AG04450 (cell line): ENCODE measurements around the gene IL16. TPM values are rescaled to one million over a fixed set of nuclear protein-coding genes. Genes with fewer than 3 reads are reported as not detected.

ENCODE experiments used
- CTCF ChIA-PET: fragments of 300-600, 350-600 bp; formaldehyde crosslinking; extraction: SDS; loops from one replicate; lab custom pipeline; 2022; ENCODE audit warnings: antibody characterized with exemption, inconsistent platforms; lab: Charles Lee
- POLR2A ChIA-PET: fragments of 350-600 bp; formaldehyde crosslinking; extraction: SDS; loops from one replicate; lab custom pipeline; 2021; ENCODE audit warnings: antibody characterized with exemption, inconsistent platforms; lab: Yijun Ruan, JAX
- DNase-seq: peaks from one replicate; pipeline ENCODE4 v3.0.0-alpha.2; 2011; ENCODE audit warnings: low read depth, low spot score
- H3K27ac ChIP-seq: one replicate; pipeline ENCODE4 v1.5.1; 2012; ENCODE audit warnings: low read depth, low read length, control low read depth
- H3K27me3 ChIP-seq: one replicate; pipeline ENCODE4 v1.6.0; 2012; ENCODE audit warnings: low read length; ENCODE audit not compliant: control insufficient read depth, insufficient read depth
- H3K4me3 ChIP-seq: 2 replicates; pipeline ENCODE4 v1.5.1; 2011; ENCODE audit warnings: mild to moderate bottlenecking, low read depth, low read length, control low read depth
- H3K9me3 ChIP-seq: 2 replicates; pipeline ENCODE4 v1.5.1; 2012; ENCODE audit warnings: low read length; ENCODE audit not compliant: control insufficient read depth, insufficient read depth
- polyA plus RNA-seq: library from polyadenylated mRNA; depleted of rRNA; stranded (reverse); fragments of >200 nt; gene quantifications from 2 replicates; pipeline ENCODE4 v1.2.3, GENCODE V29; 2011
- TF ChIP-seq, protein P1 (sequence below): IDR thresholded peaks from 2 replicates; pipeline ENCODE4 v1.5.1; 2011; ENCODE audit warnings: low read depth, low read length, control low read depth, inconsistent platforms

IL16 gene
- polyA plus RNA-seq, 1 experiment, result 3.8 TPM

GRCh38 chr15:81165535-81165934 is 31.1 kb upstream of the IL16 start:
- ChIA-PET POLR2A (interaction anchor here (1.3 to 2.1 kb wide), 2 partner anchors 17 to 24 kb away, joined by 4 to 14 read pairs; no protein-coding TSS in a partner anchor), CTCF (interaction anchor here (1.0 to 7.2 kb wide), 4 partner anchors 10 to 101 kb away, joined by 3 to 66 read pairs (median 12); no protein-coding TSS in a partner anchor)
- H3K27me3 ChIP-seq, result peaks cover 2% of the 10 kb centered on the region
- DNase-seq, result no peak
- no peaks in the 10 kb centered on the region for H3K9me3 ChIP-seq
- TF ChIP-seq, protein P1, sequence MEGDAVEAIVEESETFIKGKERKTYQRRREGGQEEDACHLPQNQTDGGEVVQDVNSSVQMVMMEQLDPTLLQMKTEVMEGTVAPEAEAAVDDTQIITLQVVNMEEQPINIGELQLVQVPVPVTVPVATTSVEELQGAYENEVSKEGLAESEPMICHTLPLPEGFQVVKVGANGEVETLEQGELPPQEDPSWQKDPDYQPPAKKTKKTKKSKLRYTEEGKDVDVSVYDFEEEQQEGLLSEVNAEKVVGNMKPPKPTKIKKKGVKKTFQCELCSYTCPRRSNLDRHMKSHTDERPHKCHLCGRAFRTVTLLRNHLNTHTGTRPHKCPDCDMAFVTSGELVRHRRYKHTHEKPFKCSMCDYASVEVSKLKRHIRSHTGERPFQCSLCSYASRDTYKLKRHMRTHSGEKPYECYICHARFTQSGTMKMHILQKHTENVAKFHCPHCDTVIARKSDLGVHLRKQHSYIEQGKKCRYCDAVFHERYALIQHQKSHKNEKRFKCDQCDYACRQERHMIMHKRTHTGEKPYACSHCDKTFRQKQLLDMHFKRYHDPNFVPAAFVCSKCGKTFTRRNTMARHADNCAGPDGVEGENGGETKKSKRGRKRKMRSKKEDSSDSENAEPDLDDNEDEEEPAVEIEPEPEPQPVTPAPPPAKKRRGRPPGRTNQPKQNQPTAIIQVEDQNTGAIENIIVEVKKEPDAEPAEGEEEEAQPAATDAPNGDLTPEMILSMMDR, result peak; percentile 6; the same call in 1 of the 2 replicates
- no peak overlapping the region for H3K27ac ChIP-seq
- no peak overlapping the region for H3K4me3 ChIP-seq

- CTCF ChIA-PET, result interaction anchor here (1.8 to 7.2 kb wide), 2 partner anchors 11 to 100 kb away, joined by 6 to 66 read pairs; no protein-coding TSS in a partner anchor
- no peaks in the 10 kb centered on the region for H3K9me3 ChIP-seq
- POLR2A ChIA-PET, result interaction anchor here (1.3 kb wide), 1 partner anchor 16 kb away, joined by 4 read pairs; no protein-coding TSS in a partner anchor
- TF ChIP-seq, protein P1, result no peak
- H3K27ac ChIP-seq, result peak overlapping the region; percentile 11
- H3K4me3 ChIP-seq, result no peak overlapping the region
- no peak for DNase-seq
- H3K27me3 ChIP-seq, result peaks cover 2% of the 10 kb centered on the region
Measured at GRCh38 chr15:81166636-81167305, 29.9 kb upstream of the IL16 start.

DNA sequence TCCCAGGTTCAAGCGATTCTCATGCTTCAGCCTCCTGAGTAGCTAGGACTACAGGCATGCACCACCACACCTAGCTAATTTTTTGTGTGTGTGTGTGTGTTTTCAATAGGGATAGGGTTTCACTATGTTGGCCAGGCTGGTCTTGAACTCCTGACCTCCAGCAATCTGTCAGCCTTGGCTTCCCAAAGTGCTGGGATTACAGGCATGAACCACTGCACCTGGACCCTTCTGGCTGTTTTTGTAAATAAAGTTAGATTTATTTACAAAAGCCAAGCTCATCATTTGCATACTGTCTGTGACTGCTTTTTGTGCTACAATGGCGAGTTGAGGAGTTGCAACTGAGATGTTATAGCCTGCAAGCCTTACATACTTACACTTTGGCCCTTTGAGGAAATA is 28.6 kb upstream of the IL16 start:
- CTCF ChIA-PET, result interaction anchor here (7.2 kb wide), 1 partner anchor 98 kb away, joined by 66 read pairs; no protein-coding TSS in a partner anchor
- Histone ChIP-seq H3K9me3 (no peaks in the 10 kb centered on the region), H3K27ac (no peak overlapping the region), H3K4me3 (no peak overlapping the region), H3K27me3 (peaks cover 2% of the 10 kb centered on the region)
- TF ChIP-seq, protein P1, result no peak
- DNase-seq, result no peak
- POLR2A ChIA-PET, result interaction anchor here (1.0 kb wide), 1 partner anchor 21 kb away, joined by 4 read pairs; no protein-coding TSS in a partner anchor

DNA sequence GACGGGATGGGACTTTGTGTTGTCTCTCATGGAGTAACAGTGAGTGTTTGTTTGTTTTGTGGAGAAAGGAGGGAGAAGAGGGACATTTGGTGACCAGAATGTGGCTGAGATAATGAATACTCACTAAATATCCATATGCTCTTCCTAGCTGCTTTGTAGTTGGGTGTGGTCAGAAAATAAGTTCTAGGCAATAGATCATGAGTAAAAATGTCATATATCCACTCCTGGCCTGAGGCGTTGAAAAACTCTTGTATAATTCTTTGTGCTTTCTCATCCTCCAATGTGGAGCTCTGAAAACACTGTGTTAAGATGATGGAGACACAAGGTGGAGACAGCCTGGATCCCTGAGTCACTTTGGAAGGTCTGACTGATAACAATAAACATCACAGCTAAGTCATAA is 28.0 kb upstream of the IL16 start:
- POLR2A ChIA-PET, result interaction anchor here (1.0 kb wide), 1 partner anchor 21 kb away, joined by 4 read pairs; no protein-coding TSS in a partner anchor
- TF ChIP-seq, protein P1, result no peak
- no peak overlapping the region for H3K4me3 ChIP-seq
- H3K27me3 ChIP-seq, result peaks cover 2% of the 10 kb centered on the region
- no peaks in the 10 kb centered on the region for H3K9me3 ChIP-seq
- CTCF ChIA-PET, result interaction anchor here (7.2 kb wide), 1 partner anchor 98 kb away, joined by 66 read pairs; no protein-coding TSS in a partner anchor
- H3K27ac ChIP-seq, result no peak overlapping the region
- DNase-seq, result no peak

- POLR2A ChIA-PET, result no interaction called here
- no peak for DNase-seq
- CTCF ChIA-PET, result interaction anchor here (1.5 to 1.9 kb wide), 3 partner anchors 10 to 96 kb away, joined by 3 to 11 read pairs (median 5); no protein-coding TSS in a partner anchor
Measured at GRCh38 chr15:81170511-81170910, 26.2 kb upstream of the IL16 start.

More at GRCh38 chr15:81170511-81170910, 26.2 kb upstream of the IL16 start:
- H3K9me3 ChIP-seq, result no peaks in the 10 kb centered on the region
- TF ChIP-seq, protein P1, result no peak
- no peak overlapping the region for H3K4me3 ChIP-seq
- H3K27me3 ChIP-seq, result peaks cover 2% of the 10 kb centered on the region
- no peak overlapping the region for H3K27ac ChIP-seq
